Measurements from ENCODE around the gene LY6G5B. TPM values are rescaled to one million over a fixed set of nuclear protein-coding genes. Genes with fewer than 3 reads are reported as not detected.
"Not testable (repeated sequence)": the region's sequence is repeated elsewhere in the genome, so short reads cannot be mapped to it uniquely, and the experiment has no call there.

Gene LY6G5B
- total RNA-seq, 6 donors from 2014 or later: 6.7 to 22.0 (median 12.3) TPM

- ATAC-seq (ENCODE audit: low FRiP score in 2 of 2): no peak
- no peaks in the 10 kb centered on the region for H3K27me3 ChIP-seq
- no peaks in the 10 kb centered on the region for H3K9me3 ChIP-seq
- H3K27ac ChIP-seq: no peak within 1 kb of the TSS
- no peak for TF ChIP-seq POLR2AphosphoS5 (IDR thresholded peaks at IDR 0.05)
- TF ChIP-seq EP300 (IDR thresholded peaks at IDR 0.05): no peak
- no peak within 1 kb of the TSS for H3K4me3 ChIP-seq
- WGBS, 2 donors: 50 to 73% methylated on average over 2 to 3 of the region's 3 CpGs
- no peaks in the 10 kb centered on the region for H3K36me3 ChIP-seq
- DNase-seq: no peak
- peaks cover 16 to 25% (median 21%) of the 10 kb centered on the region in 4 donors for H3K4me1 ChIP-seq
Observed at GRCh38 chr6:31706599-31706998, 36.8 kb downstream of the LY6G5B start, which contains the start of gene LY6G6F. Gene LY6G6F, plus strand, starts transcription at chr6:31706866. Its CDS starts 41 bp downstream, at chr6:31706907.

- H3K4me1 ChIP-seq: peaks cover 8 to 20% (median 15%) of the 10 kb centered on the region in 4 donors
- H3K36me3 ChIP-seq: no peaks in the 10 kb centered on the region
- DNase-seq: no peak
- H3K27ac ChIP-seq: no peak overlapping the region
- ATAC-seq (ENCODE audit: low FRiP score in 2 of 2): no peak
- H3K27me3 ChIP-seq: no peaks in the 10 kb centered on the region
- 79 to 92% methylated on average over 6 to 10 of the region's 10 CpGs for WGBS, 2 donors
- no peak overlapping the region for H3K4me3 ChIP-seq
- TF ChIP-seq POLR2AphosphoS5 (IDR thresholded peaks at IDR 0.05) (no peak), EP300 (IDR thresholded peaks at IDR 0.05) (no peak), POLR2A (IDR thresholded peaks at IDR 0.05) (no peak), CTCF (IDR thresholded peaks at IDR 0.05) (no peak)
- no peaks in the 10 kb centered on the region for H3K9me3 ChIP-seq
Observed at GRCh38 chr6:31707701-31708100, 37.9 kb downstream of the LY6G5B start.

- TF ChIP-seq POLR2A (IDR thresholded peaks at IDR 0.05) (no peak), POLR2AphosphoS5 (IDR thresholded peaks at IDR 0.05) (no peak), CTCF (IDR thresholded peaks at IDR 0.05) (no peak), EP300 (IDR thresholded peaks at IDR 0.05) (no peak)
- Histone ChIP-seq H3K36me3 (no peaks in the 10 kb centered on the region), H3K27me3 (no peaks in the 10 kb centered on the region), H3K27ac (no peak overlapping the region), H3K4me3 (no peak overlapping the region), H3K9me3 (no peaks in the 10 kb centered on the region), H3K4me1 (peaks cover 8 to 20% (median 15%) of the 10 kb centered on the region in 4 donors)
- WGBS, 2 donors: 98 to 100% methylated on average over 3 of the region's 3 CpGs
- no peak for DNase-seq
- no peak for ATAC-seq (ENCODE audit: low FRiP score in 2 of 2)
Observed at GRCh38 chr6:31708224-31708623, 38.4 kb downstream of the LY6G5B start.

GRCh38 chr6:31709157-31709556, 39.4 kb downstream of the LY6G5B start:
- WGBS, 2 donors: 66 to 78% methylated on average over 11 of the region's 11 CpGs
- ATAC-seq (ENCODE audit: low FRiP score in 2 of 2): not testable (repeated sequence)

GRCh38 chr6:31710523-31711219, 40.9 kb downstream of the LY6G5B start:
- no peak for TF ChIP-seq POLR2A (IDR thresholded peaks at IDR 0.05)
- 61 to 75% methylated on average over 5 of the region's 5 CpGs for WGBS, 2 donors
- Histone ChIP-seq H3K9me3 (no peaks in the 10 kb centered on the region), H3K4me1 (peaks cover 4 to 12% (median 10%) of the 10 kb centered on the region in 4 donors), H3K27me3 (no peaks in the 10 kb centered on the region), H3K36me3 (no peaks in the 10 kb centered on the region), H3K4me3 (no peak overlapping the region), H3K27ac (peak overlapping the region in 2 of 4 donors; percentile 15 to 41)
- ATAC-seq (ENCODE audit: low FRiP score in 2 of 2) (no peak), DNase-seq (no peak)

More at GRCh38 chr6:31709157-31709556, 39.4 kb downstream of the LY6G5B start:
- H3K27me3 ChIP-seq, H3K9me3 ChIP-seq, H3K36me3 ChIP-seq, H3K4me3 ChIP-seq, H3K27ac ChIP-seq: not testable (repeated sequence)
- DNase-seq: peak in 1 of 2 donors; percentile 66
- H3K4me1 ChIP-seq: peaks cover 4 to 13% (median 10%) of the 10 kb centered on the region in 4 donors

- DNase-seq: peak in 1 of 2 donors; percentile 64
- TF ChIP-seq EP300 (IDR thresholded peaks at IDR 0.05) (peak in 1 of 4 donors; percentile 26), POLR2AphosphoS5 (IDR thresholded peaks at IDR 0.05) (peak in 1 of 2 donors; percentile 68), CTCF (IDR thresholded peaks at IDR 0.05) (no peak), POLR2A (IDR thresholded peaks at IDR 0.05) (no peak)
- 41 to 51% methylated on average over 7 to 8 of the region's 8 CpGs for WGBS, 2 donors
Observed at GRCh38 chr6:31711233-31711632, 41.5 kb downstream of the LY6G5B start.

More at GRCh38 chr6:31711233-31711632, 41.5 kb downstream of the LY6G5B start:
- H3K4me1 ChIP-seq: peaks cover 4 to 12% (median 10%) of the 10 kb centered on the region in 4 donors
- no peaks in the 10 kb centered on the region for H3K36me3 ChIP-seq
- H3K4me3 ChIP-seq: no peak overlapping the region
- ATAC-seq (ENCODE audit: low FRiP score in 2 of 2): peak; percentile 16 to 17
- H3K27me3 ChIP-seq: no peaks in the 10 kb centered on the region
- no peaks in the 10 kb centered on the region for H3K9me3 ChIP-seq
- H3K27ac ChIP-seq: peak overlapping the region in 2 of 4 donors; percentile 0 to 41

Data from upper lobe of left lung (tissue), 6 donors.